ENCODE data around the gene ADAMTSL1. TPM values are rescaled to one million over a fixed set of nuclear protein-coding genes. Genes with fewer than 3 reads are reported as not detected.

ADAMTSL1 gene
- total RNA-seq, 1 donor from 2014 or later = 1.6 TPM

- no peak for FAIRE-seq
- Histone ChIP-seq H3K27me3 (ENCODE audit: control insufficient read depth, insufficient read depth, low read length) (no peaks in the 10 kb centered on the region), H3K4me3 (ENCODE audit: low read depth, low read length) (no peak overlapping the region), H3K36me3 (ENCODE audit: control insufficient read depth, insufficient read depth, low read length) (no peaks in the 10 kb centered on the region)
- peak; percentile 54 for DNase-seq (ENCODE audit: low read depth)
- no peak for TF ChIP-seq CTCF (IDR thresholded peaks at IDR 0.05; ENCODE audit: insufficient read depth, low read length, severe bottlenecking)
Measured at GRCh38 chr9:18666986-18667772, 193.2 kb downstream of the ADAMTSL1 start.

GRCh38 chr9:18668944-18669343 lies 195.0 kb downstream of the ADAMTSL1 start:
- no peak overlapping the region for H3K4me3 ChIP-seq (ENCODE audit: low read depth, low read length)
- H3K36me3 ChIP-seq (ENCODE audit: control insufficient read depth, insufficient read depth, low read length) = no peaks in the 10 kb centered on the region
- FAIRE-seq = no peak
- DNase-seq (ENCODE audit: low read depth) = peak; percentile 70
- TF ChIP-seq CTCF (IDR thresholded peaks at IDR 0.05; ENCODE audit: insufficient read depth, low read length, severe bottlenecking) = no peak
- no peaks in the 10 kb centered on the region for H3K27me3 ChIP-seq (ENCODE audit: control insufficient read depth, insufficient read depth, low read length)

DNA sequence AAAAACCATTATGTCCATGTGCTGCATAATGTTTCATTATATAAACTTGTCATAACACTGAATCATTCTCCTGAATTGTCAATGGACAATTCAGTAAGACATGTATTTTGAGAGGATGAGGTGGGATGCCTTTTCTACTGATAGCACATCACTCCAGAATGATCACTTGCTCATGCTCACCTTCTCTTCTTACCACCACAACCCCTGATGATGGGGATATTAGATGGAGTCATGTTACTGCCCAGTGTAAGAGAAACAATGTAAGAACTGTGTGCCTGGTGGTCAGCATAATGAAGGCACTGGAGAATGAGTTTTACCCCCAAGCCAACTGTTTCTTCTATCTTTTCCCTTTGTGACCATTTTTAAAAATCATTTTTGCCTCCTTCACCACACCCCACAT lies 198.8 kb downstream of the ADAMTSL1 start:
- TF ChIP-seq CTCF (IDR thresholded peaks at IDR 0.05; ENCODE audit: insufficient read depth, low read length, severe bottlenecking) = no peak
- FAIRE-seq = no peak
- Histone ChIP-seq H3K36me3 (ENCODE audit: control insufficient read depth, insufficient read depth, low read length) (no peaks in the 10 kb centered on the region), H3K4me3 (ENCODE audit: low read depth, low read length) (no peak overlapping the region), H3K27me3 (ENCODE audit: control insufficient read depth, insufficient read depth, low read length) (no peaks in the 10 kb centered on the region)
- DNase-seq (ENCODE audit: low read depth) = no peak

GRCh38 chr9:18673179-18673578 lies 199.2 kb downstream of the ADAMTSL1 start:
- FAIRE-seq (no peak), DNase-seq (ENCODE audit: low read depth) (peak; percentile 10)
- Histone ChIP-seq H3K36me3 (ENCODE audit: control insufficient read depth, insufficient read depth, low read length) (no peaks in the 10 kb centered on the region), H3K4me3 (ENCODE audit: low read depth, low read length) (no peak overlapping the region), H3K27me3 (ENCODE audit: control insufficient read depth, insufficient read depth, low read length) (no peaks in the 10 kb centered on the region)
- no peak for TF ChIP-seq CTCF (IDR thresholded peaks at IDR 0.05; ENCODE audit: insufficient read depth, low read length, severe bottlenecking)

- DNase-seq (ENCODE audit: low read depth) = peak; percentile 1
- Histone ChIP-seq H3K4me3 (ENCODE audit: low read depth, low read length) (no peak overlapping the region), H3K36me3 (ENCODE audit: control insufficient read depth, insufficient read depth, low read length) (no peaks in the 10 kb centered on the region), H3K27me3 (ENCODE audit: control insufficient read depth, insufficient read depth, low read length) (no peaks in the 10 kb centered on the region)
- FAIRE-seq = no peak
- no peak for TF ChIP-seq CTCF (IDR thresholded peaks at IDR 0.05; ENCODE audit: insufficient read depth, low read length, severe bottlenecking)
Measured at GRCh38 chr9:18675332-18675731, 201.4 kb downstream of the ADAMTSL1 start.

GRCh38 chr9:18675973-18676372 lies 202.0 kb downstream of the ADAMTSL1 start:
- no peak for FAIRE-seq
- TF ChIP-seq CTCF (IDR thresholded peaks at IDR 0.05; ENCODE audit: insufficient read depth, low read length, severe bottlenecking) = no peak
- Histone ChIP-seq H3K4me3 (ENCODE audit: low read depth, low read length) (no peak overlapping the region), H3K27me3 (ENCODE audit: control insufficient read depth, insufficient read depth, low read length) (no peaks in the 10 kb centered on the region), H3K36me3 (ENCODE audit: control insufficient read depth, insufficient read depth, low read length) (no peaks in the 10 kb centered on the region)
- DNase-seq (ENCODE audit: low read depth) = no peak

Data from bronchial epithelial cell (primary cell).